HepG2 (cell line): ENCODE results near the gene C19orf73. TPM values are rescaled to one million over a fixed set of nuclear protein-coding genes. Genes with fewer than 3 reads are reported as not detected.

Experiments
- HOXA3 ChIP-seq: sonication (generic); formaldehyde crosslinking; IDR thresholded peaks from 2 replicates; pipeline ENCODE4 v1.5.0; 2020; ENCODE audit warnings: missing genetic modification reagents
- PTBP1 ChIP-seq: fragments of 200-400 bp; formaldehyde crosslinking; IDR thresholded peaks from 2 replicates; pipeline ENCODE4 v1.6.1; 2018; ENCODE audit warnings: low read length, low read depth; ENCODE audit not compliant: poor library complexity, severe bottlenecking
- RCOR2 ChIP-seq: IDR thresholded peaks from 2 replicates; pipeline ENCODE4 v1.6.1; 2016; ENCODE audit warnings: missing biosample characterization, missing genetic modification reagents
- STAG1 ChIP-seq: sonication (generic); formaldehyde crosslinking; IDR thresholded peaks from 2 replicates; pipeline ENCODE4 v1.4.0; 2020; ENCODE audit warnings: missing genetic modification reagents
- ZBTB44 ChIP-seq: sonication (generic); formaldehyde crosslinking; IDR thresholded peaks from 2 replicates; pipeline ENCODE4 v1.4.0; 2020; ENCODE audit warnings: missing genetic modification reagents
- ZNF3 ChIP-seq: IDR thresholded peaks from 2 replicates; pipeline ENCODE4 v1.7.0; 2017; ENCODE audit warnings: inconsistent platforms
- ZNF30 ChIP-seq: sonication (generic); formaldehyde crosslinking; IDR thresholded peaks from 2 replicates; pipeline ENCODE4 v1.5.0; 2020; ENCODE audit warnings: mild to moderate bottlenecking, missing genetic modification reagents
- ZNF326 ChIP-seq: sonication (generic); formaldehyde crosslinking; IDR thresholded peaks from 2 replicates; pipeline ENCODE4 v1.4.0; 2020; ENCODE audit warnings: missing genetic modification reagents, borderline replicate concordance
- ZNF556 ChIP-seq: sonication (generic); formaldehyde crosslinking; IDR thresholded peaks from 2 replicates; pipeline ENCODE4 v1.4.0; 2020; ENCODE audit warnings: mild to moderate bottlenecking, missing genetic modification reagents, borderline replicate concordance
- ZNF564 ChIP-seq: sonication (generic); formaldehyde crosslinking; IDR thresholded peaks from 2 replicates; pipeline ENCODE4 v1.8.1; 2023; ENCODE audit warnings: mild to moderate bottlenecking, missing genetic modification reagents
- ZSCAN9 ChIP-seq: IDR thresholded peaks from 2 replicates; pipeline ENCODE4 v1.6.1; 2016; ENCODE audit warnings: borderline replicate concordance
- polyA plus RNA-seq, 8 experiments: library from polyadenylated mRNA; depleted of rRNA in 3 of 8; stranded (reverse) in 7 of 8; unstranded in 1 of 8; fragments of >200 nt; fragmentation: Illumina TruSeq in 4 of 8; extraction: Trizol in 4 of 8; gene quantifications; 2 replicates each; pipeline versions ENCODE4 v1.2.1 to v1.2.3, GENCODE V29; 2011 to 2016; ENCODE audit warnings: low read depth in 4 of 8, missing spikeins in 1 of 8, mixed read lengths in 1 of 8; ENCODE audit not compliant: insufficient read depth in 1 of 8
- total RNA-seq, 5 experiments: library from RNA; depleted of rRNA; stranded (reverse); fragments of >200 nt; fragmentation: Illumina TruSeq; extraction: Trizol; gene quantifications; 2 replicates each; pipeline ENCODE4 v1.2.3, GENCODE V29; 2016; ENCODE audit warnings: low read depth in 1 of 5
- TF ChIP-seq, protein P1 (sequence below): sonication (generic); formaldehyde crosslinking; IDR thresholded peaks from 2 replicates; pipeline ENCODE4 v1.4.0; 2020; ENCODE audit warnings: low read depth, missing genetic modification reagents
- TF ChIP-seq, protein P2 (sequence below): sonication (generic); formaldehyde crosslinking; IDR thresholded peaks from 2 replicates; pipeline ENCODE4 v1.9.0; 2021; ENCODE audit warnings: missing genetic modification reagents, mild to moderate bottlenecking, borderline replicate concordance
- TF ChIP-seq, protein P3 (sequence below): sonication (generic); formaldehyde crosslinking; IDR thresholded peaks from 2 replicates; pipeline ENCODE4 v1.4.0; 2020; ENCODE audit warnings: mild to moderate bottlenecking, missing genetic modification reagents
- TF ChIP-seq, protein P4 (sequence below): sonication (generic); formaldehyde crosslinking; IDR thresholded peaks from 2 replicates; pipeline ENCODE4 v1.4.0; 2020; ENCODE audit warnings: missing genetic modification reagents

The C19orf73 gene
- total and polyA plus RNA-seq, 2 of the 13 experiments (the other 11 are each of a cell fraction or from before 2014, with no cell fraction given): 1.4 to 1.5 TPM

DNA sequence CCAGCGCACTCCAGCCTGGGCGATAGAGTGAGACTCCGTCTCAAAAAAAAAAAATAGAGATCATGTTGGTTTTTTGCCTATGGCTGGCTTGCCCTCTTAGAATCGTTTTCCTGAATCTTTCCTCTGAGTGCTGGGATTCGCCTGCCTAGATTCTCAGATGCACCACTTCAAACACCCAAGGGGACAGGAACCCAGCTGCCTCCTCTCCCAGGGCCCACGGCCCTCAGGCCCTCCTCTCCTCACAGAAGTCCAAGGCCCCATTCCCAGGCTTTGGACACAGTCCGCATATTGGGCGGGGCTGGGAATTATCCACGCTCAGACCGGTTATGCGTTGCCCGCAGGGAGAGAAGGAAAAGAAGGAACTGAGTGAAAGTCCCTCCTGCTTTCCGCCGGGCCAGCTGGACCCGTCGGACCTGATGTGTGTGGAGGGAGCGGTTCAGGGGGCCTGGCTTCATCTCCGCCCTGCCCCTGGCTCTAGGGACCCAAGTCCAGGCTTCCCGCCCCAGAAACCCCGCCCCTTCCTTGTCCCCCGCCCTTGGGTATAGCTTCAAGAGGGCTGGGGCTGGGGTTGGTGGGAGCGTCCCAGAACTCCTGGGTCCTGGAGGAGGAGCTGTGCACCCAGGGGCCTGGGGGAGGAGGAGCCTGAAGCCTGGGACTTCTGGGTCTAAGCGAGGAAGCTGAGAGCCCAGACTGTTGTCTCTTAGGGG is 6.2 kb upstream of the C19orf73 start (continued):
- TF ChIP-seq, protein P1, sequence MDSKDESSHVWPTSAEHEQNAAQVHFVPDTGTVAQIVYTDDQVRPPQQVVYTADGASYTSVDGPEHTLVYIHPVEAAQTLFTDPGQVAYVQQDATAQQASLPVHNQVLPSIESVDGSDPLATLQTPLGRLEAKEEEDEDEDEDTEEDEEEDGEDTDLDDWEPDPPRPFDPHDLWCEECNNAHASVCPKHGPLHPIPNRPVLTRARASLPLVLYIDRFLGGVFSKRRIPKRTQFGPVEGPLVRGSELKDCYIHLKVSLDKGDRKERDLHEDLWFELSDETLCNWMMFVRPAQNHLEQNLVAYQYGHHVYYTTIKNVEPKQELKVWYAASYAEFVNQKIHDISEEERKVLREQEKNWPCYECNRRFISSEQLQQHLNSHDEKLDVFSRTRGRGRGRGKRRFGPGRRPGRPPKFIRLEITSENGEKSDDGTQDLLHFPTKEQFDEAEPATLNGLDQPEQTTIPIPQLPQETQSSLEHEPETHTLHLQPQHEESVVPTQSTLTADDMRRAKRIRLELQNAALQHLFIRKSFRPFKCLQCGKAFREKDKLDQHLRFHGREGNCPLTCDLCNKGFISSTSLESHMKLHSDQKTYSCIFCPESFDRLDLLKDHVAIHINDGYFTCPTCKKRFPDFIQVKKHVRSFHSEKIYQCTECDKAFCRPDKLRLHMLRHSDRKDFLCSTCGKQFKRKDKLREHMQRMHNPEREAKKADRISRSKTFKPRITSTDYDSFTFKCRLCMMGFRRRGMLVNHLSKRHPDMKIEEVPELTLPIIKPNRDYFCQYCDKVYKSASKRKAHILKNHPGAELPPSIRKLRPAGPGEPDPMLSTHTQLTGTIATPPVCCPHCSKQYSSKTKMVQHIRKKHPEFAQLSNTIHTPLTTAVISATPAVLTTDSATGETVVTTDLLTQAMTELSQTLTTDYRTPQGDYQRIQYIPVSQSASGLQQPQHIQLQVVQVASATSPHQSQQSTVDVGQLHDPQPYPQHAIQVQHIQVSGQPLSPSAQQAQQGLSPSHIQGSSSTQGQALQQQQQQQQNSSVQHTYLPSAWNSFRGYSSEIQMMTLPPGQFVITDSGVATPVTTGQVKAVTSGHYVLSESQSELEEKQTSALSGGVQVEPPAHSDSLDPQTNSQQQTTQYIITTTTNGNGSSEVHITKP: peak; percentile 76; the same call in 1 of the 2 replicates
- TF ChIP-seq, protein P2, sequence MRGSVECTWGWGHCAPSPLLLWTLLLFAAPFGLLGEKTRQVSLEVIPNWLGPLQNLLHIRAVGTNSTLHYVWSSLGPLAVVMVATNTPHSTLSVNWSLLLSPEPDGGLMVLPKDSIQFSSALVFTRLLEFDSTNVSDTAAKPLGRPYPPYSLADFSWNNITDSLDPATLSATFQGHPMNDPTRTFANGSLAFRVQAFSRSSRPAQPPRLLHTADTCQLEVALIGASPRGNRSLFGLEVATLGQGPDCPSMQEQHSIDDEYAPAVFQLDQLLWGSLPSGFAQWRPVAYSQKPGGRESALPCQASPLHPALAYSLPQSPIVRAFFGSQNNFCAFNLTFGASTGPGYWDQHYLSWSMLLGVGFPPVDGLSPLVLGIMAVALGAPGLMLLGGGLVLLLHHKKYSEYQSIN (CRISPR knock-in tag): no peak
- TF ChIP-seq, protein P3, sequence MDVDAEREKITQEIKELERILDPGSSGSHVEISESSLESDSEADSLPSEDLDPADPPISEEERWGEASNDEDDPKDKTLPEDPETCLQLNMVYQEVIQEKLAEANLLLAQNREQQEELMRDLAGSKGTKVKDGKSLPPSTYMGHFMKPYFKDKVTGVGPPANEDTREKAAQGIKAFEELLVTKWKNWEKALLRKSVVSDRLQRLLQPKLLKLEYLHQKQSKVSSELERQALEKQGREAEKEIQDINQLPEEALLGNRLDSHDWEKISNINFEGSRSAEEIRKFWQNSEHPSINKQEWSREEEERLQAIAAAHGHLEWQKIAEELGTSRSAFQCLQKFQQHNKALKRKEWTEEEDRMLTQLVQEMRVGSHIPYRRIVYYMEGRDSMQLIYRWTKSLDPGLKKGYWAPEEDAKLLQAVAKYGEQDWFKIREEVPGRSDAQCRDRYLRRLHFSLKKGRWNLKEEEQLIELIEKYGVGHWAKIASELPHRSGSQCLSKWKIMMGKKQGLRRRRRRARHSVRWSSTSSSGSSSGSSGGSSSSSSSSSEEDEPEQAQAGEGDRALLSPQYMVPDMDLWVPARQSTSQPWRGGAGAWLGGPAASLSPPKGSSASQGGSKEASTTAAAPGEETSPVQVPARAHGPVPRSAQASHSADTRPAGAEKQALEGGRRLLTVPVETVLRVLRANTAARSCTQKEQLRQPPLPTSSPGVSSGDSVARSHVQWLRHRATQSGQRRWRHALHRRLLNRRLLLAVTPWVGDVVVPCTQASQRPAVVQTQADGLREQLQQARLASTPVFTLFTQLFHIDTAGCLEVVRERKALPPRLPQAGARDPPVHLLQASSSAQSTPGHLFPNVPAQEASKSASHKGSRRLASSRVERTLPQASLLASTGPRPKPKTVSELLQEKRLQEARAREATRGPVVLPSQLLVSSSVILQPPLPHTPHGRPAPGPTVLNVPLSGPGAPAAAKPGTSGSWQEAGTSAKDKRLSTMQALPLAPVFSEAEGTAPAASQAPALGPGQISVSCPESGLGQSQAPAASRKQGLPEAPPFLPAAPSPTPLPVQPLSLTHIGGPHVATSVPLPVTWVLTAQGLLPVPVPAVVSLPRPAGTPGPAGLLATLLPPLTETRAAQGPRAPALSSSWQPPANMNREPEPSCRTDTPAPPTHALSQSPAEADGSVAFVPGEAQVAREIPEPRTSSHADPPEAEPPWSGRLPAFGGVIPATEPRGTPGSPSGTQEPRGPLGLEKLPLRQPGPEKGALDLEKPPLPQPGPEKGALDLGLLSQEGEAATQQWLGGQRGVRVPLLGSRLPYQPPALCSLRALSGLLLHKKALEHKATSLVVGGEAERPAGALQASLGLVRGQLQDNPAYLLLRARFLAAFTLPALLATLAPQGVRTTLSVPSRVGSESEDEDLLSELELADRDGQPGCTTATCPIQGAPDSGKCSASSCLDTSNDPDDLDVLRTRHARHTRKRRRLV (CRISPR knock-in tag): no peak
- TF ChIP-seq ZNF556 (CRISPR knock-in tag) (no peak), RCOR2 (CRISPR knock-in tag) (no peak), ZSCAN9 (CRISPR knock-in tag) (no peak), ZNF30 (CRISPR knock-in tag) (no peak), ZNF564 (no peak), HOXA3 (0 out of 2 replicates have a peak, but pooled peaks have one; percentile 33), STAG1 (CRISPR knock-in tag) (no peak), ZBTB44 (CRISPR knock-in tag) (no peak), ZNF326 (no peak), ZNF3 (no peak), PTBP1 (no peak)
- TF ChIP-seq, protein P4, sequence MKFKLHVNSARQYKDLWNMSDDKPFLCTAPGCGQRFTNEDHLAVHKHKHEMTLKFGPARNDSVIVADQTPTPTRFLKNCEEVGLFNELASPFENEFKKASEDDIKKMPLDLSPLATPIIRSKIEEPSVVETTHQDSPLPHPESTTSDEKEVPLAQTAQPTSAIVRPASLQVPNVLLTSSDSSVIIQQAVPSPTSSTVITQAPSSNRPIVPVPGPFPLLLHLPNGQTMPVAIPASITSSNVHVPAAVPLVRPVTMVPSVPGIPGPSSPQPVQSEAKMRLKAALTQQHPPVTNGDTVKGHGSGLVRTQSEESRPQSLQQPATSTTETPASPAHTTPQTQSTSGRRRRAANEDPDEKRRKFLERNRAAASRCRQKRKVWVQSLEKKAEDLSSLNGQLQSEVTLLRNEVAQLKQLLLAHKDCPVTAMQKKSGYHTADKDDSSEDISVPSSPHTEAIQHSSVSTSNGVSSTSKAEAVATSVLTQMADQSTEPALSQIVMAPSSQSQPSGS (CRISPR knock-in tag): no peak
